Omental fat pad (tissue), 4 donors: ENCODE results near the gene SIX5. TPM values are rescaled to one million over a fixed set of nuclear protein-coding genes. Genes with fewer than 3 reads are reported as not detected.

Experiments used
- ATAC-seq: fragments of 150-250 bp; one replicate; pipeline ENCODE4 v1.9.1; 2016; ENCODE audit warnings: mild to moderate bottlenecking, moderate library complexity; ENCODE audit not compliant: low FRiP score
- DNase-seq: peaks from one replicate; pipeline ENCODE4 v3.0.0-alpha.2; 2019; ENCODE audit warnings: low spot score
- CTCF ChIP-seq, 3 donors: fragments of 450-650 bp; IDR thresholded peaks; one replicate each; pipeline ENCODE4 v1.5.1; 2016 to 2017; ENCODE audit warnings: antibody characterized with exemption in 3 of 3, mild to moderate bottlenecking in 3 of 3, moderate library complexity in 2 of 3
- total RNA-seq, 4 donors: library from RNA; depleted of rRNA; stranded (reverse); fragments of >200 nt; gene quantifications; one replicate each; pipeline ENCODE4 v1.1.0, GENCODE V29; 2016

The SIX5 gene
- total RNA-seq, 4 donors from 2014 or later = 4.3 to 13.4 (median 7.8) TPM

DNA sequence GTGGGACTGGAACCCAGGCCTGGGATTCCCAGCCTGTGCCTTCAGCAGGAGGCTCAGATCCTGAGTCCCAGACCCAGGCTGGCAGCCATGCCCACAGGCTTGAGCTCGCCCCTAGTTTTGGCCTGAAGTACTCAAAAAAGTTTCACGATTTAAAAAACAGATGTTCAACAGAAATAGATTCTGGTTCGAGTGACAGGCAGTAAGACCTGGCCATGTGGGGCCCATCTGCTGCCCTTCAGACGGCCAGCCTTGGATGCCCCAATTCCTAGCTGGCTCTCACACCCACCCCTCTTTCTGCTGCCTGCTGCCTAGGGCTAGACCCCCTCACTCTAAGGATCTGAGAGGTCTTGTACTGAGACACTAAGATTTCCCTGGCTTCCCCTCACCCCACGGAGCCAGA is 16.0 kb upstream of the SIX5 start:
- DNase-seq (no peak), ATAC-seq (no peak)
- TF ChIP-seq CTCF (IDR thresholded peaks at IDR 0.05) = no peak

GRCh38 chr19:45784096-45784495 is 15.0 kb upstream of the SIX5 start:
- no peak for TF ChIP-seq CTCF (IDR thresholded peaks at IDR 0.05)
- no peak for ATAC-seq
- no peak for DNase-seq

- ATAC-seq (peak; percentile 17), DNase-seq (no peak)
- no peak for TF ChIP-seq CTCF (IDR thresholded peaks at IDR 0.05)
Observed at GRCh38 chr19:45782820-45783785, 14.1 kb upstream of the SIX5 start.

GRCh38 chr19:45782162-45782691 is 13.2 kb upstream of the SIX5 start, which contains the start of gene DMPK:
TSS of gene DMPK (minus strand) at chr19:45782490. CDS start at chr19:45782352, 138 bp downstream.
- no peak for ATAC-seq
- no peak for TF ChIP-seq CTCF (IDR thresholded peaks at IDR 0.05)
- no peak for DNase-seq

DNA sequence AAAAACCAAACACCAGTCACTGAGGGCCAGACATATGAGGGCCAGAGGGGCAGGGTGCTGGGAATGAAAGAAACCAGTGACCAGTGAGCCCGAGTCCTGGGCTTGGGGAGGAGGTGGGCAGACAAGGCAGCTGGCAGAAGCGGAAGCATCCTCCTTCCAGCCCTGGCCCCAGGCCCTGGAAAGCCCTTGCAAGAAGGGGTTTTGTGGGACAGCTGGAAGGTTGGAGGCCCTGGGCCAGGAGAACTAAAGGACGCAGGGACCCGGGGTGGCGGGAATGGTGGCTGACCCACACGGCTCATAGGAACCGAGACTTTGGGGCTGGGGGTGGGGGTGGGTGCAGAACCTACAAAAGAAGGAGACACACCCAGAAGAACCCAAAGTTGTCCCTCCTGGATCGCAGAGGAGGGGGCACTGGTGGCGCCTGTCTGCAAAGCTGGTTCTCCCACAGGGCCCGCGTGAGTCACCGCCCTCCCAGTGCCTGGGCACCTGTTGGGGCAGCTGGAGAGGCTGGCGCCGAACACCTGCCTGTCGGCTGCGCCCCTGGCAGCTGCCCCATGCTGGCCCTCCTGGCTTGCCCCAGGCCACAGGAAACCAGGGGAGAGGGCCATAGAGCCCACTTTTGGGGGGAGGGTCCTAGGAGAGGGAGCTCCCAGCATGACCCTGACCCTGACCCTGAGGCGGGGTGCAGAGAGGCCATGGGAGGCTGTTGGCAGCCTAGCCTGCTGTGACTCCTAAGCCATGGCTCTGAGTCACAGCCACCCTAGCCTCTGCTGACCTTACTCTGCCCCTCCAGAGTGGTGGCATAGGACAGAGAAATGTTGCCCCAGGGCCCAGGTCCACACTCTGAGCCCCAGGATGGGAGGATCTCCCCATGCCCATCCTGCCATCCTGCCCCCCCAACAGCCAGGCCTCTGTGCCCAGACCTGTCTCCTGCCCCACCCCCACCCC is 12.4 kb upstream of the SIX5 start:
- ATAC-seq (peak; percentile 35), DNase-seq (no peak)
- TF ChIP-seq CTCF (IDR thresholded peaks at IDR 0.05) = no peak

- DNase-seq (no peak), ATAC-seq (no peak)
- no peak for TF ChIP-seq CTCF (IDR thresholded peaks at IDR 0.05)
Observed at GRCh38 chr19:45780448-45781213, 11.6 kb upstream of the SIX5 start.
